ENCODE results near the gene TTC34. TPM values are rescaled to one million over a fixed set of nuclear protein-coding genes. Genes with fewer than 3 reads are reported as not detected.
"Not testable (repeated sequence)": the region's sequence is repeated elsewhere in the genome, so short reads cannot be mapped to it uniquely, and the experiment has no call there.

TTC34 gene
- total RNA-seq, 1 donor from 2014 or later, result 0.13 TPM

GRCh38 chr1:2781627-2782026 is 19.9 kb downstream of the TTC34 start:
- H3K4me3 ChIP-seq (ENCODE audit: low read depth, low read length), result no peak overlapping the region
- DNase-seq (ENCODE audit: low read depth), result no peak
- TF ChIP-seq, protein P1, sequence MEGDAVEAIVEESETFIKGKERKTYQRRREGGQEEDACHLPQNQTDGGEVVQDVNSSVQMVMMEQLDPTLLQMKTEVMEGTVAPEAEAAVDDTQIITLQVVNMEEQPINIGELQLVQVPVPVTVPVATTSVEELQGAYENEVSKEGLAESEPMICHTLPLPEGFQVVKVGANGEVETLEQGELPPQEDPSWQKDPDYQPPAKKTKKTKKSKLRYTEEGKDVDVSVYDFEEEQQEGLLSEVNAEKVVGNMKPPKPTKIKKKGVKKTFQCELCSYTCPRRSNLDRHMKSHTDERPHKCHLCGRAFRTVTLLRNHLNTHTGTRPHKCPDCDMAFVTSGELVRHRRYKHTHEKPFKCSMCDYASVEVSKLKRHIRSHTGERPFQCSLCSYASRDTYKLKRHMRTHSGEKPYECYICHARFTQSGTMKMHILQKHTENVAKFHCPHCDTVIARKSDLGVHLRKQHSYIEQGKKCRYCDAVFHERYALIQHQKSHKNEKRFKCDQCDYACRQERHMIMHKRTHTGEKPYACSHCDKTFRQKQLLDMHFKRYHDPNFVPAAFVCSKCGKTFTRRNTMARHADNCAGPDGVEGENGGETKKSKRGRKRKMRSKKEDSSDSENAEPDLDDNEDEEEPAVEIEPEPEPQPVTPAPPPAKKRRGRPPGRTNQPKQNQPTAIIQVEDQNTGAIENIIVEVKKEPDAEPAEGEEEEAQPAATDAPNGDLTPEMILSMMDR (IDR thresholded peaks at IDR 0.05; ENCODE audit: insufficient read depth, low read length, poor library complexity, severe bottlenecking), result no peak
- no peaks in the 10 kb centered on the region for H3K36me3 ChIP-seq (ENCODE audit: control insufficient read depth, insufficient read depth, low read length)
- H3K27me3 ChIP-seq (ENCODE audit: control insufficient read depth, insufficient read depth, low read length), result no peaks in the 10 kb centered on the region

DNA sequence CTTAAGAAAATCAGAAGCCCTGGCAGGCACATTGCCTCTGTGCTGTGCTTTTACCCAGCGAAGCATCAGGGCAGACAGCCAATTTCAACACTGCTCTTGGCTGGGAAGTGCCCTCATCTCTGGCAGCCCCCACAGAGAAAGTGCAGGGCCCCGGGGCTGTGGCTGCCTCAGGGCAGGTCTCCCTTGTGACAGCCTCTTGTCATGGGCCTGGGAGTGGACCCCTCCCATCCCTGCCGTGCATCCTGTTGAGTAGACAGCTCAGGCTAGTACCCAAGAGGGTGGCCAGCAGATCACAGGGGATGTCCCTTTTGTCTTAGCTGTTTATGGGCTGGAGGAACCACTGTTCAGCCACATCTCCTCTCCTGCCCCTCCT is 23.3 kb downstream of the TTC34 start:
- Histone ChIP-seq H3K27me3 (ENCODE audit: control insufficient read depth, insufficient read depth, low read length) (no peaks in the 10 kb centered on the region), H3K4me3 (ENCODE audit: low read depth, low read length) (no peak overlapping the region), H3K36me3 (ENCODE audit: control insufficient read depth, insufficient read depth, low read length) (no peaks in the 10 kb centered on the region)
- no peak for DNase-seq (ENCODE audit: low read depth)
- TF ChIP-seq, protein P1 (IDR thresholded peaks at IDR 0.05; ENCODE audit: insufficient read depth, low read length, poor library complexity, severe bottlenecking), result no peak

DNA sequence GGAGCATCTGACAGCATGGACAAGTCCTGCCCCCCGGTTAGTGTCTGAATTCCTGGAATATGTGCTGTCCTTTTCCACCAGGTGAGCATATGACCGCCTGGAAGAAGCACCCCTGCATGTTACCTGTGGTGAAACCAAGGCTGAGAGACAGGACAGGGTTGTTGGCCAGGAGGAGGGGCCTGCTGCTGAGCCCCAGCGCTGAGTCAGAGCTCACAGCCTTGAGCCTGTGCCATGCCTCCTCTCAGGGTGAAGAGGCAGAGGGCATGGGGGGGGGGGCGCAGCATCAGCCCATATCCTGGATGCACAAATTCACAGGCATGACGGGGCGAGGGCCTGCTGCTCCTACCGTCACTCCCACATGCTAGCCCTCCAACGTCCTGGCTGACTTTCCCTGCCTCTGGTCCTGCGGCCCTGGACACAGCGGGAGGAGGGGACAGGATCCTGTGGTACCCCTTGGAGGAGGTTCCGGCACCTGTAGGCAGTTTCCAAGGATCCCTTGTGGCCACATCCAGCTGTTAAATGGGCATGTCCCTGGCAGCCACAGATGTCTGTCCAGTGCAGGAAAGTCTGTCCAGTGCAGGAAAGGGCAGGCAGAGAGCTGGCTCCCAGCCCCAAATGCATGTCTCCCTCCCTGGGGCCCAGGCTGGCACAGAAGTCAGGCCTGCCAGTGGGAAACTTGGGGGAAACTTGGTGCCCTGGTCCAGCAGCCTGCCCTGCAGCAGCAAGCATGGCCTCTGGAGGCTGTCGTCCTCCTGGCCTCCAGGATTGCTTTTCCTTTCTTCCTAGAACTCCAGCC is 23.9 kb downstream of the TTC34 start:
- Histone ChIP-seq H3K27me3 (ENCODE audit: control insufficient read depth, insufficient read depth, low read length) (no peaks in the 10 kb centered on the region), H3K36me3 (ENCODE audit: control insufficient read depth, insufficient read depth, low read length) (no peaks in the 10 kb centered on the region), H3K4me3 (ENCODE audit: low read depth, low read length) (no peak overlapping the region)
- DNase-seq (ENCODE audit: low read depth), result no peak
- TF ChIP-seq, protein P1 (IDR thresholded peaks at IDR 0.05; ENCODE audit: insufficient read depth, low read length, poor library complexity, severe bottlenecking), result no peak

DNA sequence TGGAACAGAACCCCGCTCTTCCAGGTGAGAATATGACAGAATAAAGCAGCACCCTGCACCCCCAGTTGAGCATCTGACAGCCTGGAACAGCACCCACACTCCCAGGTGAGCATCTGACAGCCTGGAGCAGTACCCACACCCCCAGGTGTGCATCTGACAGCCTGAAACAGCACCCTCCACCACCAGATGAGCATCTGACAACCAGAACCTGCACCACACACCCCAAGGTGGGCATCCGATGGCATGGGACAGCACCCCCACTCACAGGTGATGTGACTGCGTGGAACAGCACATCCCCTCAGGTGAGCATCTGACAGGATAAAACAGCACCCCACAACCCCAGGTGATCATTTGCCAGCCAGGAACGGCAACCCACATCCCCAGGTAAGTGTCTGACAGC is 26.2 kb downstream of the TTC34 start:
- not testable (repeated sequence) for H3K4me3 ChIP-seq (ENCODE audit: low read depth, low read length); H3K36me3 ChIP-seq (ENCODE audit: control insufficient read depth, insufficient read depth, low read length); H3K27me3 ChIP-seq (ENCODE audit: control insufficient read depth, insufficient read depth, low read length); DNase-seq (ENCODE audit: low read depth)

DNA sequence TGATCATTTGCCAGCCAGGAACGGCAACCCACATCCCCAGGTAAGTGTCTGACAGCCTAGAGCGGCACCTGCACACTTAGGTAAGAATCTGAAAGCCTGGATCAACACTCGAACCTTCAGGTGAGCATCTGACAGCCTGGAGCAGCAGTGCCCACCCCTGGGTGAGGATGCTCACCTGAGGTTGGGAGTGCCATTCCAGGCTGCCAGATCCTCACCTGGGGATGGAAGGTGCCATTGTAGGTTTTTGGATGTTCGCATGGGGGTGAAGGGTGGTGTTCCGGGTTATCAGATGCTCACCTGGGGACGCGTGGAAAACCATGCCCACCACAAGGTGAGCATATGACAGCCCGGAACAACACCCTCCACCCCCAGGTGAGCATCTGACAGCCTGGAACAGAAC is 33.4 kb downstream of the TTC34 start:
- not testable (repeated sequence) for DNase-seq (ENCODE audit: low read depth); H3K4me3 ChIP-seq (ENCODE audit: low read depth, low read length); H3K36me3 ChIP-seq (ENCODE audit: control insufficient read depth, insufficient read depth, low read length); H3K27me3 ChIP-seq (ENCODE audit: control insufficient read depth, insufficient read depth, low read length)

- not testable (repeated sequence) for DNase-seq (ENCODE audit: low read depth); H3K4me3 ChIP-seq (ENCODE audit: low read depth, low read length); H3K27me3 ChIP-seq (ENCODE audit: control insufficient read depth, insufficient read depth, low read length); H3K36me3 ChIP-seq (ENCODE audit: control insufficient read depth, insufficient read depth, low read length)
These were observed 42.1 kb downstream of the TTC34 start for GRCh38 chr1:2759433-2759832.

DNA sequence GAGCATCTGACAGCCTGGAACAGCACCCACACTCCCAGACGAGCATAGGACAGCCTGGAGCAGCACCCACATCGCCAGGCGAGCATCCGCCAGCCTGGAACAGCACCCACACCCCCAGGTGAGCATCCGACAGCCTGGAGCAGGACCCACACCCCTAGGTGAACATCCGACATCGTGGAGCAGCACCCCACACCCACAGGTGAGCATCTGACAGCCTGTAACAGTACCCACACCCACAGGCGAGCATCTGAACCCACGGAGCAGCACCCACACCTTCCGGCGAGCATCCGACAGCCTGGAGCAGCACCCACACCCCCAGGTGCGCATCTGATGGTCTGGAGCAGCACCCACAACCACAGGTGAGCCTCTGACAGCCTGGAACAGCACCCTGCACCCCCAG is 44.0 kb downstream of the TTC34 start:
- H3K4me3 ChIP-seq (ENCODE audit: low read depth, low read length); H3K36me3 ChIP-seq (ENCODE audit: control insufficient read depth, insufficient read depth, low read length); H3K27me3 ChIP-seq (ENCODE audit: control insufficient read depth, insufficient read depth, low read length); DNase-seq (ENCODE audit: low read depth): not testable (repeated sequence)

GRCh38 chr1:2755426-2755825 is 46.1 kb downstream of the TTC34 start:
- not testable (repeated sequence) for DNase-seq (ENCODE audit: low read depth)

GRCh38 chr1:2754597-2754996 is 46.9 kb downstream of the TTC34 start:
- DNase-seq (ENCODE audit: low read depth); H3K36me3 ChIP-seq (ENCODE audit: control insufficient read depth, insufficient read depth, low read length); H3K27me3 ChIP-seq (ENCODE audit: control insufficient read depth, insufficient read depth, low read length); H3K4me3 ChIP-seq (ENCODE audit: low read depth, low read length): not testable (repeated sequence)

More at GRCh38 chr1:2755426-2755825, 46.1 kb downstream of the TTC34 start:
- H3K36me3 ChIP-seq (ENCODE audit: control insufficient read depth, insufficient read depth, low read length); H3K4me3 ChIP-seq (ENCODE audit: low read depth, low read length); H3K27me3 ChIP-seq (ENCODE audit: control insufficient read depth, insufficient read depth, low read length): not testable (repeated sequence)

DNA sequence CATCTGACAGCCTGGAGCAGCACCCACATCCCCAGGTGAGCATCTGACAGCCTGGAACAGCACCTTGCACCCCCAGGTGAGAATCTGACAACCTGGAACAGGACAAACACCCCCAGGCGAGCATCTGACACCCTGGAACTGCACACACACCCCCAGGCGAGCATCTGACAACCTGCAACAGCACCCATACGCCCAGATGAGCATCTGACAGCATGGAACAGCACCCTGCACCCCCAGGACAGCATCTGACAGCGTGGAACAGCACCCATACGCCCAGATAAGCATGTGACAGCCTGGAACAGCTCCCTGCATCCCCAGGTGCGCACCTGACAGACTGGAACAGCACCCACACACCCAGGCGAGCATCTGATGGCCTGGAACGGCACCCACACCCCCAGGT is 49.0 kb downstream of the TTC34 start:
- H3K4me3 ChIP-seq (ENCODE audit: low read depth, low read length); H3K27me3 ChIP-seq (ENCODE audit: control insufficient read depth, insufficient read depth, low read length); H3K36me3 ChIP-seq (ENCODE audit: control insufficient read depth, insufficient read depth, low read length); DNase-seq (ENCODE audit: low read depth): not testable (repeated sequence)

DNA sequence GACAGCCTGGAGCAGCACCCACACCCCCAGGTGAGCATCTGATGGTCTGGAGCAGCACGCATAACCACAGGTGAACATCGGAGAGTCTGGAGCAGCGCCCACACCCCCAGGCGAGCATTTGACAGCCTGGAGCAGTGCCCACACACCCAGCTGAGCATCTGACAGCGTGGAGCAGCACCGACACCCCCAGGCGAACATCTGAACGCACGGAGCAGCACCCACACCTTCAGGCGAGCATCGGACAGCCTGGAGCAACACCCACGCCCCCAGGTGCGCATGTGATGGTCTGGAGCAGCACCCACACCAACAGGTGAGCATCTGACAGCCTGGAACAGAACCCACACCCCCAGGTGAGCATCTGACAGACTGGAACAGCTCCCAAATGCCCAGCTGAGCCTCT is 49.6 kb downstream of the TTC34 start:
- not testable (repeated sequence) for H3K27me3 ChIP-seq (ENCODE audit: control insufficient read depth, insufficient read depth, low read length); H3K36me3 ChIP-seq (ENCODE audit: control insufficient read depth, insufficient read depth, low read length); DNase-seq (ENCODE audit: low read depth); H3K4me3 ChIP-seq (ENCODE audit: low read depth, low read length)

All from kidney epithelial cell (primary cell).